Measurements from ENCODE around the gene APOBEC4. TPM values are rescaled to one million over a fixed set of nuclear protein-coding genes. Genes with fewer than 3 reads are reported as not detected.

The APOBEC4 gene
- polyA plus RNA-seq, 4 donors = 0.01 to 0.22 (median 0.13) TPM; not detected in 1

GRCh38 chr1:183645531-183645930, 7.6 kb downstream of the APOBEC4 start:
- Histone ChIP-seq H3K4me1 (ENCODE audit: control insufficient read depth in 3 of 3, insufficient read depth in 2 of 3, low read depth in 1 of 3, low read length in 2 of 3) (peaks cover 0 to 6% (median 5%) of the 10 kb centered on the region in 3 donors), H3K27me3 (ENCODE audit: control insufficient read depth in 3 of 3, insufficient read depth in 3 of 3, low read length in 3 of 3) (no peaks in the 10 kb centered on the region), H3K36me3 (ENCODE audit: control insufficient read depth in 3 of 3, insufficient read depth in 2 of 3, low read depth in 1 of 3, low read length in 3 of 3) (no peaks in the 10 kb centered on the region), H3K9me3 (ENCODE audit: control insufficient read depth in 2 of 2, insufficient read depth in 1 of 2, low read depth in 1 of 2, low read length in 1 of 2) (no peaks in the 10 kb centered on the region), H3K27ac (ENCODE audit: low read depth in 1 of 3, low read length in 2 of 3) (no peak overlapping the region), H3K4me3 (ENCODE audit: low read depth in 1 of 3, low read length in 3 of 3) (no peak overlapping the region)
- FAIRE-seq (no peak), DNase-seq (peak; percentile 56 to 86)
- WGBS, 3 donors = 29 to 67% (median 40%) methylated on average over 5 of the region's 5 CpGs

DNA sequence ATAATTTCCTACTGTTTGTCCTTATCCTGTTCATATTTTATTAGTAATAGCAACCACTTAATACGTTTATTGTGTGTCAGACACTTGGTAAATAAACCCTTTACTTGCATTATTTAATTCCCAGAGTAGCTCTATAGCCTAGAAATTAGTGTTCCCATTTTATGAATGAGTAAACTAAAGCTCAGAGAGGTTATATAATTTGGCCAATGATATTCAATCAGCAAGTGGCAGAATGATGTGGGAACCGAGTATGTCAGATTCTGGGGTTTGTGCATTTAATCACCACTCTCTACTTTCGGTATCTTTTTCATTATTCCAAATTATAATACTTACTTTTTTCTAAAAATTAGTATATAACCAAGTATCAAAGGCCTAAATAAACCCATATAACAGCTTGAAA, 10.9 kb downstream of the APOBEC4 start:
- DNase-seq (no peak), FAIRE-seq (no peak)
- Histone ChIP-seq H3K27ac (ENCODE audit: low read depth in 1 of 3, low read length in 2 of 3) (no peak overlapping the region), H3K36me3 (ENCODE audit: control insufficient read depth in 3 of 3, insufficient read depth in 2 of 3, low read depth in 1 of 3, low read length in 3 of 3) (no peaks in the 10 kb centered on the region), H3K4me1 (ENCODE audit: control insufficient read depth in 3 of 3, insufficient read depth in 2 of 3, low read depth in 1 of 3, low read length in 2 of 3) (peaks cover 0 to 6% (median 5%) of the 10 kb centered on the region in 3 donors), H3K4me3 (ENCODE audit: low read depth in 1 of 3, low read length in 3 of 3) (no peak overlapping the region), H3K27me3 (ENCODE audit: control insufficient read depth in 3 of 3, insufficient read depth in 3 of 3, low read length in 3 of 3) (no peaks in the 10 kb centered on the region), H3K9me3 (ENCODE audit: control insufficient read depth in 2 of 2, insufficient read depth in 1 of 2, low read depth in 1 of 2, low read length in 1 of 2) (no peaks in the 10 kb centered on the region)
- 65 to 77% (median 73%) methylated on average over 3 of the region's 3 CpGs for WGBS, 3 donors

GRCh38 chr1:183640193-183640592, 12.9 kb downstream of the APOBEC4 start:
- no peaks in the 10 kb centered on the region for H3K9me3 ChIP-seq (ENCODE audit: control insufficient read depth in 2 of 2, insufficient read depth in 1 of 2, low read depth in 1 of 2, low read length in 1 of 2)
- 37 to 68% (median 48%) methylated on average over 1 of the region's 1 CpG for WGBS, 3 donors
- no peak overlapping the region for H3K4me3 ChIP-seq (ENCODE audit: low read depth in 1 of 3, low read length in 3 of 3)
- DNase-seq (no peak), FAIRE-seq (no peak)
- peaks cover 0 to 4% (median 1%) of the 10 kb centered on the region in 3 donors for H3K4me1 ChIP-seq (ENCODE audit: control insufficient read depth in 3 of 3, insufficient read depth in 2 of 3, low read depth in 1 of 3, low read length in 2 of 3)
- H3K27me3 ChIP-seq (ENCODE audit: control insufficient read depth in 3 of 3, insufficient read depth in 3 of 3, low read length in 3 of 3) = no peaks in the 10 kb centered on the region
- H3K27ac ChIP-seq (ENCODE audit: low read depth in 1 of 3, low read length in 2 of 3) = no peak overlapping the region
- no peaks in the 10 kb centered on the region for H3K36me3 ChIP-seq (ENCODE audit: control insufficient read depth in 3 of 3, insufficient read depth in 2 of 3, low read depth in 1 of 3, low read length in 3 of 3)

DNA sequence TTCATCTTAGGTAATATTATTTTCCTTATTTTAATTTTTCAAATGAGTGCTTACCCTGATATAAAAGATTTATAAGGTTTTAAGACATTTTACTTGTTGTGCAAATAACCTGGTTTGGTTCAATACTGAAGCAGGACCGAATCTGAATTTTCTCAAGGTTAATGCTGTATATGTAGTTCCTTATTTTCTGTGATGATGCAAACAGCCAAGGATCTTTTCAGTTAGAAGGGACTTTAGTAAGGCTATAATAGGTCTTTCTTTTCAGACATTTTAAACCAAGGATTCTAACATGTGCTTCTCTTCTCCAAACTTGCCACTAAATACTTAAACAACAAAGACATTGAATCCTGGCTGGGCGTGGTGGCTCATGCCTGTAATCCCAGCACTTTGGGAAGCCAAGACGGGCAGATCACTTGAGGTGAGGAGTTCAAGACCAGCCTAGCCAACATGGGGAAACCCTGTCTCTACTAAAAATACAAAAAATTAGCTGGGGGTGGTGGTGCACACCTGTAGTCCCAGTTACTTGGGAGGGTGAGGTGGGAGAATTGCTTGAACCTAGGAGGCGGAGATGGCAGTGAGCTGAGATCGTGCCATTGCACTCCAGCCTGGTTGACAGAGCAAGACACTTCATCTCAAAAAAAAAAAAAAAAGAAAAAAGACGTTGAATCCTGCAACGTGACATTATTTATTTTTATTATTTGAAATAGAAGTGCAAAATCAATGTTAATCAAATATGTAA, 14.3 kb downstream of the APOBEC4 start:
- 83 to 93% (median 87%) methylated on average over 7 of the region's 7 CpGs for WGBS, 3 donors
- FAIRE-seq = no peak
- DNase-seq = no peak
- H3K36me3 ChIP-seq (ENCODE audit: control insufficient read depth in 3 of 3, insufficient read depth in 2 of 3, low read depth in 1 of 3, low read length in 3 of 3) = no peaks in the 10 kb centered on the region
- no peaks in the 10 kb centered on the region for H3K27me3 ChIP-seq (ENCODE audit: control insufficient read depth in 3 of 3, insufficient read depth in 3 of 3, low read length in 3 of 3)
- H3K9me3 ChIP-seq (ENCODE audit: control insufficient read depth in 2 of 2, insufficient read depth in 1 of 2, low read depth in 1 of 2, low read length in 1 of 2) = no peaks in the 10 kb centered on the region
- H3K4me3 ChIP-seq (ENCODE audit: low read depth in 1 of 3, low read length in 3 of 3) = no peak overlapping the region
- peaks cover 0 to 4% (median 0%) of the 10 kb centered on the region in 3 donors for H3K4me1 ChIP-seq (ENCODE audit: control insufficient read depth in 3 of 3, insufficient read depth in 2 of 3, low read depth in 1 of 3, low read length in 2 of 3)
- no peak overlapping the region for H3K27ac ChIP-seq (ENCODE audit: low read depth in 1 of 3, low read length in 2 of 3)

- FAIRE-seq (no peak), DNase-seq (no peak)
- H3K9me3 ChIP-seq (ENCODE audit: control insufficient read depth in 2 of 2, insufficient read depth in 1 of 2, low read depth in 1 of 2, low read length in 1 of 2) = no peaks in the 10 kb centered on the region
- H3K36me3 ChIP-seq (ENCODE audit: control insufficient read depth in 3 of 3, insufficient read depth in 2 of 3, low read depth in 1 of 3, low read length in 3 of 3) = no peaks in the 10 kb centered on the region
- peak overlapping the region in 1 of 3 donors; percentile 99 for H3K4me3 ChIP-seq (ENCODE audit: low read depth in 1 of 3, low read length in 3 of 3)
- H3K27me3 ChIP-seq (ENCODE audit: control insufficient read depth in 3 of 3, insufficient read depth in 3 of 3, low read length in 3 of 3) = no peaks in the 10 kb centered on the region
- H3K4me1 ChIP-seq (ENCODE audit: control insufficient read depth in 3 of 3, insufficient read depth in 2 of 3, low read depth in 1 of 3, low read length in 2 of 3) = peaks cover 0 to 9% (median 0%) of the 10 kb centered on the region in 3 donors
- 38 to 59% (median 46%) methylated on average over 5 of the region's 5 CpGs for WGBS, 3 donors
- H3K27ac ChIP-seq (ENCODE audit: low read depth in 1 of 3, low read length in 2 of 3) = no peak overlapping the region
Measured at GRCh38 chr1:183636783-183637182, 16.3 kb downstream of the APOBEC4 start.

DNA sequence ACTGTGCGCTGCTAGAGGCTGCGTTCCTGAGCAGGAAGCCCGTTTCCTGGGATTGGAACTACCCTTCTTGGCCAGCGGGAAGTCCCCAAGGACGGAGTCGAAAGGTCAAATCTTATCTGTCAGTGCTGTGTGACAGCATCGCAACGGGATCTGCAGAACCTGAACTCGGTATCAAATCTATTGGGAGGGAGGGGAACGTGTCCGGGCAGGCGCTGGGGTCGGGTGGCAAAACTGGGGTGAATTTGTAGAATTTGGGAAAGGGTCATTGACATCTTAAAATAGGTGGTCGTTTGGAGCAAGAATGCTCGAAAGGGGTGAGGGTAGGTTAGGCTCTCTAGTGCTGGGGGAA, 16.8 kb downstream of the APOBEC4 start:
- Histone ChIP-seq H3K4me3 (ENCODE audit: low read depth in 1 of 3, low read length in 3 of 3) (peak overlapping the region; percentile 47 to 99 (median 63)), H3K27me3 (ENCODE audit: control insufficient read depth in 3 of 3, insufficient read depth in 3 of 3, low read length in 3 of 3) (no peaks in the 10 kb centered on the region), H3K36me3 (ENCODE audit: control insufficient read depth in 3 of 3, insufficient read depth in 2 of 3, low read depth in 1 of 3, low read length in 3 of 3) (no peaks in the 10 kb centered on the region), H3K9me3 (ENCODE audit: control insufficient read depth in 2 of 2, insufficient read depth in 1 of 2, low read depth in 1 of 2, low read length in 1 of 2) (no peaks in the 10 kb centered on the region), H3K4me1 (ENCODE audit: control insufficient read depth in 3 of 3, insufficient read depth in 2 of 3, low read depth in 1 of 3, low read length in 2 of 3) (peaks cover 0 to 9% (median 2%) of the 10 kb centered on the region in 3 donors), H3K27ac (ENCODE audit: low read depth in 1 of 3, low read length in 2 of 3) (peak overlapping the region; percentile 86 to 90 (median 87))
- FAIRE-seq (no peak), DNase-seq (peak in 1 of 2 donors; percentile 89)
- 2 to 5% (median 2%) methylated on average over 15 of the region's 15 CpGs for WGBS, 3 donors

DNA sequence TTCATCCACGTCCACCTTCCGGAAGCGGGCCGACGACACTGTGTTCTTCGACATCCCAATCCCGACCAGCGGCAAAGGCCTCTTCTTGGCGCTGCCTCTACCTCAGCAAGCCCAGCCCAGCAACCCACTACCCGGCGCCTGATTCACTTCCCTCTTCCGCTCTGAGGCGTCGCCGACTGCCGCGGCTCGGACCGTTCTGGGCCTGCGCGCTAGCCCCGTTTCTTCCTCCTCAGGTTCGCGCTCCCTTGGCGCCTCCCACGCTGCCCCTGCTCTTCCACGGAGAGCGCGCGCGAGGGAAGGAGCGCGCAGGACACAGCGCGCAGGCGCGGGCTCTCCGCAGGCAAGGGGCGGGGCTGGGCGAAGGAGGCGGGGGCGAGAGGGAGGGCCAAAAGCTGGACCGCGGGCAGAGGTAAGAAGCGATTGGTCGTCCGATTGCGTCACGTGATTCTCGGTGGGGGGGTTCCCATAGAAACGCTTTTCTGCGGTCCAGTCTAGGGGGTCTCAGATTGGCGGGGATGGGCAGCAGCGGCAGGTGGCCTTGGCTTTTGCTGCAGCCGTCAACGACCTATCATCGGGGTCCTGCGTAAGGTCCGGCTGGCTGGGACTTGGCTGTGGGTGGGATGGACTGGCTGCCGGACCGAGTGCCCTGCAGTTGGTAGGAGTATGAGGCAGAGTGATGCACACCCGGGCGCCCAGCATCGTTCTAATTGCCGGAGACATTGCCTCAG, 17.3 kb downstream of the APOBEC4 start, which contains the start of gene ARPC5:
TSS of gene ARPC5 (minus strand) at position 178 of the 728 bp plus-strand sequence. CDS start at position 54, 124 bp downstream.
- Histone ChIP-seq H3K4me1 (ENCODE audit: control insufficient read depth in 3 of 3, insufficient read depth in 2 of 3, low read depth in 1 of 3, low read length in 2 of 3) (peaks cover 0 to 9% (median 4%) of the 10 kb centered on the region in 3 donors), H3K27me3 (ENCODE audit: control insufficient read depth in 3 of 3, insufficient read depth in 3 of 3, low read length in 3 of 3) (no peaks in the 10 kb centered on the region), H3K9me3 (ENCODE audit: control insufficient read depth in 2 of 2, insufficient read depth in 1 of 2, low read depth in 1 of 2, low read length in 1 of 2) (no peaks in the 10 kb centered on the region), H3K4me3 (ENCODE audit: low read depth in 1 of 3, low read length in 3 of 3) (peak within 1 kb of the TSS; percentile 63 to 99 (median 79)), H3K36me3 (ENCODE audit: control insufficient read depth in 3 of 3, insufficient read depth in 2 of 3, low read depth in 1 of 3, low read length in 3 of 3) (no peaks in the 10 kb centered on the region), H3K27ac (ENCODE audit: low read depth in 1 of 3, low read length in 2 of 3) (peak within 1 kb of the TSS; percentile 87 to 94 (median 93))
- 0 to 1% (median 0%) methylated on average over 54 to 65 of the region's 65 CpGs for WGBS, 3 donors
- DNase-seq = peak; percentile 98
- no peak for FAIRE-seq

GRCh38 chr1:183635099-183635605, 18.0 kb downstream of the APOBEC4 start:
- DNase-seq (peak in 1 of 2 donors; percentile 51), FAIRE-seq (no peak)
- H3K36me3 ChIP-seq (ENCODE audit: control insufficient read depth in 3 of 3, insufficient read depth in 2 of 3, low read depth in 1 of 3, low read length in 3 of 3) = no peaks in the 10 kb centered on the region
- H3K27me3 ChIP-seq (ENCODE audit: control insufficient read depth in 3 of 3, insufficient read depth in 3 of 3, low read length in 3 of 3) = no peaks in the 10 kb centered on the region
- 0 to 1% (median 0%) methylated on average over 40 to 42 of the region's 42 CpGs for WGBS, 3 donors
- H3K9me3 ChIP-seq (ENCODE audit: control insufficient read depth in 2 of 2, insufficient read depth in 1 of 2, low read depth in 1 of 2, low read length in 1 of 2) = no peaks in the 10 kb centered on the region
- peak overlapping the region; percentile 63 to 99 (median 79) for H3K4me3 ChIP-seq (ENCODE audit: low read depth in 1 of 3, low read length in 3 of 3)
- H3K27ac ChIP-seq (ENCODE audit: low read depth in 1 of 3, low read length in 2 of 3) = peak overlapping the region; percentile 85 to 94 (median 93)
- peaks cover 0 to 9% (median 5%) of the 10 kb centered on the region in 3 donors for H3K4me1 ChIP-seq (ENCODE audit: control insufficient read depth in 3 of 3, insufficient read depth in 2 of 3, low read depth in 1 of 3, low read length in 2 of 3)

All from small intestine (tissue), 7 donors.